Measurements from ENCODE around the gene CCDC40.

Gene CCDC40

GRCh38 chr17:80002070-80002641, 34.3 kb upstream of the CCDC40 start:
- DNase-seq, result no peak

DNA sequence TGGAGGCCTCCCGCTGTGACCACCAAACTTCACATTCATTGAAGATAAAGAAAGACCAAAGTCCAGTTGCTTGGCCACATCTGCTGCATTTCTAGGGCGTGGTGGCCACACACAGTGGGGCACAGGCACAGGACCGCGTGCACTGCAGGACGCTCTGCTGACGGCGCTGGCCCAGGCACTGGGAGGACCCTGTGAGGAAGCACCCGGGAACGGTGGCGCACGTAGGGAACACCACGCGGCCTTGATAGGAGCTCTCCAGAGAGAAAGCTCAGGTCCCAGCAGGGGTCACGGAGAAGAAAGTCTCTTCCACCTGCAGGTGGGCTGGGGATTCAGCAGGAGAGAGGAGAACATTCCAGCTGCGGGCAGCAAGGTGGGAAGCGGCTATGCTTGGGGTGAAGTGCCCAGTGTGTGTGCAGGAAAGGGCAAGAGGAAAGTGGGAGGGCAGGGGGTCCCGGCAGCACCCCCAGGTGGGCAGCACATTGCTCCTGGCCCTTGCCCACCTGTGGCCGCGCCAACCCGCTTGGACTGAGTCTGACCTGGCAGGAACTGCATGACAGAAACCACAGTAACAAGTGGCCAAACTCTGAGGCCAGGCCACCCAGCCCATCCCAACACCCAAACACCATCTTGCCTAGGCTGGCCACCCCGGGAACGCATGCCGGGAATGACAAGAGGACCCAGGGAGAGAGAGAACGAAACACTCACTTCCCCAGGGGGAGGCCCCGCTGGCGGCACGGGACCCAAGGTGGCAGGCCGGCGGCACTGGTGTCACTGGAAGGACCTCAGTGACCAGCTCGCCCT, 33.6 kb upstream of the CCDC40 start:
- no peak for DNase-seq

GRCh38 chr17:80003969-80004368, 32.5 kb upstream of the CCDC40 start:
- no peak for DNase-seq

GRCh38 chr17:80005360-80006338, 30.8 kb upstream of the CCDC40 start:
- peak; percentile 30 to 57 (median 41) for DNase-seq

DNA sequence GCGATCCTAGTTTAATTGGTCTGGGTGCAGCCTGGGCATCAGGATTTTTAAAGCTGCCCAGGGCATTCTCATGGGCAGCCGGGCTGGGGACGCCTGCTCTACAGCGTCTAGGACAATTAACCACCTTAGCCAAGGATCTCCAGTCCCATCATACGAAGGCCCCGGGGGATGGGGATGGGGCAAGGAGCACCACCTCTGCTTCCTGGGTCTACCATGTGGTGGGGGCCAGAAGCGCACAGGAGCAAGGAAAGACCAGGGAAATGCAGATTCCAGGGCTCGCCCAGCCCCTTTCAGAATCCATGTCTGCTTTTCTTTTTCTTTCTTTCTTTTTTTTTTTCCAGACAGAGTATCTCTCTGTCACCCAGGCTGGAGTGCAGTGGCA, 30.1 kb upstream of the CCDC40 start:
- DNase-seq, result no peak

GRCh38 chr17:80006811-80007752, 29.4 kb upstream of the CCDC40 start:
- no peak for DNase-seq

DNA sequence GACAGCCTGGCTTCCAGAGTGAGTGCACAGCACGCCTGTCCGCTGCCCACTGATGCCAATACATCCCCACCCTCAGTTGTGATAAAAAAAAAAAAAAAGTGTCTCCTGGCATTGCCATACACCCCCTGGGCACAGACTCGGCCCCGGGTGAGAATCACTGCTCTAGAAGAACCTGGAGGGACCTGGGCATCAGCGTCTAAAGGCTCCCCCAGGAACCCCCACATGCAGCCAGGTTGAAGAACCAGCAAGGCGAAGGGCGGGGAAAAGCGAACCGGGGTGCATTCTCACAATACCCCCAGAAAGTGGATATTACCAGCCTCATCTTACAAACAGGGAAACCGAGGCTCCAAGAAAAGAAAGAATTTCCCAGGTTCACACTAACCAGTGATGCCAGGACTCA, 28.5 kb upstream of the CCDC40 start:
- no peak for DNase-seq

DNA sequence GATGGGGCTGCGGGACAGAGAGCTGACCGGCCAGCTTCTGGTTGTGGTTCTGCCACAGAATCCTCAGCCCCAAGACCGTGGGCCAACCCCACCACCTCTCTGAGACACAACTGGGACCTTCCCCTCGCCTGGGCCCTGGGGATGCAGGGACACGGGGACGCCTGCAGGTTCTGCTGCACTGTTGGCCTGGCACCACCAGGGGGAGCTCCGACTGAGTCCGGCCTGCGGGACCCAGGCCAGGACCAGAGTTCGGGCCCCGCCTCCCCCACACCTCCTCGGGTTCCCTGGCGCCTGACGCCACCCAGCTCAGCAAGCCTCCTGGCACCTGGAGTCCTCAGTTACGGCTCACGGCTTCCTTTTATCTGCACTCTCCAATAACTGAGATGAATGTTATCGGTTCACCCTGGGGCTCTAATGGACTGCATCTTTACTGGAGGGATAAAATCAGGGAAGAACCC, 28.0 kb upstream of the CCDC40 start:
- DNase-seq, result peak; percentile 47 to 71 (median 65)

DNA sequence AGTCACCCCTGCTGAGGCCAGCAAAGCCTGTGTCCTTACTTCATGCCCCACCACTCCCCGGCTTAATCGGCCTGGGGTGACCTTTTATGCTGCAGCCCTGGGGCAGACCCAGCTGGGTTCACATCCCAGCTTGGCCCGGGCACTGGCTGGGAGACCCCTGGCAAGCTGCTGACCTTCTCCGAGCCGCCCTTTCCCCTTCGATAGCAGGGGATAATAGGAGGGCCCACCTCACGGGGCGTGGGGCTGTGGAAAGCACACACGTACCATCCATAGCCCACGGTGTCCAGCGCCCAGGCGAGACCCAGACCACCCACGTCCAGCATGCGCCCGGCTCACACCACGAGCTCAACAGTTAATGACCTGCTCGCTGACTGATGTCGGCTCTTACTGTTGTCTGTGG, 27.6 kb upstream of the CCDC40 start:
- DNase-seq, result no peak

DNA sequence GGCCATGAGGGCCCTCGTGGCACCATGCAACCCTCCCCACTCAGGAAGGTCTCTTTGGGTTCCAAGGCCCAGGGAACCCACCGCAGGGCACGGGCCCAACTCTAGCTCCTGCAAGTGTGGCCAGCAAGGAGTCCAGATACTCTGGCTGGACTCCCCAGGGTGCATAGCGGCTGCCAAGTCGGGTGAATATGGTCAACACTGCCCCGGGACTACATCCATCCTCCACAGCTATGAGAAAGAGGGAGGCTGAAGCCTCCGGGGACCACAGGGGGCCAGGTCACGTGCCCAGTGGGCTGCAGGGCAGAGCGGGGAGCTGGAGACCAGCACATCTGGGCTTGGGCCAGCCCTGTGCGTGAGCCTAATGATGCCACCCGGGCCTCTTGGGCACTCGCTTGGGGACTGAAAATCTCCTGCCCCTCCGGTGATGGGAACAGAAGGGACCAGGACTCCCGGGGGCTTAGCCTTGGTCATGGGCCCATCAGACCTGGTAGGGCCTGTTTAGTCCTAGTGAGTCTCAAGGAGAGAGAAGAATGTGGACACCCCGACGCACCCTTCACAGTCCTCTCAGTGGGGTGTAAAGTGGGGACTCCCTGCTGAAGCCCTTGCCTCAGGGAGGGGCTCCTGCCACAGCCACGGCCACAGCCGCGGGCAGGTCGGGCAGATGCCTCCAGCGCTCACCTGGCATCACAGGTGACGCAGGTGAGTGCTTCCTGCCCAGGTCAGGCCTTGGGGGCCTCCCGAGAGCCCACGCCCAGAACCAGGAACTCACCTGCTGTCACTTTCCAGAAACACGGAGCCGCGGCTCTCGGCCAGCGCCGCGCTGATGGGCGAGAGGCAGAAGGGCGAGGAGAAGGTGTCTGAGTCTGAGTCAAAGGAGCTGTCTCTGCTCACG, 26.8 kb upstream of the CCDC40 start:
- DNase-seq, result no peak

DNA sequence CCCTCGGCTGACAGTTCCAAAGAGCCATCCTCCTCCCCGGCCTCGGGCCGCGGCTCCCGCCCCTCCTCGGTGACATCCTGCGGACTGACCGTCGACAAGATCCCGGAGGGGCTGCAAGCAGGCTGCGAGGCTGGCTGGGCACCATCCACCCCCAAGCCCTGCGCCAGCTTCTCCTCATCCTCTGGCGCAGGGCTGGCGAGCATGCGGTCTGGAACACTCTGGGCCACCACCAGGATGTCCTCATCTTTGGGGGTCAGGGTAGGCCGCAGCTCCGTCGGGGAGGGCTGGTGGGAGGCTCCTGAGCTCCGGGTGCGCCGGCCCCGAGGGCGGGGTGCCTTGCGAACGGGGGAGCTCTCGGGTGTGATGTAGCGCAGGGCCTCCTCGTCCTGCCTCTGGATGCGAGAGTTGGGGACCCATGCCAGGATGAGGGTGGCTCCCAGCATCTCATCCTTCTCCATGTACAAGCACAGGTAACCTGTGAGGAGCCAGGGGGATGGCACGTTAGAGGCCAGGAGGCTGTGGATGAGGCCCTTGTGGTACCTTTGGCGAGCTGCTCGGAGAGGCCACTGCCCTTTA, 26.1 kb upstream of the CCDC40 start:
- no peak for DNase-seq

- no peak for DNase-seq
These were observed 24.4 kb upstream of the CCDC40 start for GRCh38 chr17:80011989-80012555.

- DNase-seq, result no peak
These were observed 23.4 kb upstream of the CCDC40 start for GRCh38 chr17:80012765-80013741.

DNA sequence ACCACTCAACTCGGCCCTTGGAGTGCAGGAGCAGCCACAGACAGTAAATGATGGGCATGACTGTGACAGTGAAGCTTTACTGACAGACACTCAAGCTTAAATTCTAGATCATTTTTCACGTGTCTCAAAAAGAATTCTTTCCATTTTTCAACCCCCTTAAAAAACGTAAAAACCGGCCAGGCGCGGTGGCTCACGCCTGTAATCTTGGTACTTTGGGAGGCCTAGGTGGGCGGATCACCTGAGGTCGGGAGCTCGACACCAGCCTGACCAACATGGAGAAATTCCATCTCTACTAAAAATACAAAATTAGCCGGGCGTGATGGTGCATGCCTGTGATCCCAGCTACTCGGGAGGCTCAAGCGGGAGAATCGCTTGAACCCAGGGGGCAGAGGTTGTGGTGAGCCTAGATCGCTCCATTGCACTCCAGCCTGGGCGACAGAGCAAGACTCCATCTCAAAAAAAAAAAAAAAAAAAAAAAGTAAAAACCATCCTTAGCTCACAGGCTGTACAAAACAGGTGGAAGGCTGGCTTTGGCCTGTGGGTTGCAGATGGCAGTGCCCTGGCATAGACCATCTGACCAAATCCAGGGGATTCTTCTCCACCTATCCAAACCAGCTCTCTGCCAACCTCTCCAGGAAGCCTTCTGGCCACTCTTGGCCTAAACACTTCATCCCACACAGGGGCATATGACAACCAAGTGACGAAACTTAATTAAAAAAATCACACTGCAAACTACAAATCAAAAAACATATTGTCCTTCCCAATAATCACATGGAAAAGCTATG, 19.0 kb upstream of the CCDC40 start:
- no peak for DNase-seq

GRCh38 chr17:80018917-80019651, 17.4 kb upstream of the CCDC40 start:
- DNase-seq, result no peak

- DNase-seq, result no peak
These were observed 14.8 kb upstream of the CCDC40 start for GRCh38 chr17:80021600-80021999.

- DNase-seq, result no peak
These were observed 12.8 kb upstream of the CCDC40 start for GRCh38 chr17:80023481-80024205.
